Measurements from ENCODE around the gene C20orf204.
A peak's percentile ranks its signal among the peaks of the same experiment; 100 is the strongest.

C20orf204 gene

DNA sequence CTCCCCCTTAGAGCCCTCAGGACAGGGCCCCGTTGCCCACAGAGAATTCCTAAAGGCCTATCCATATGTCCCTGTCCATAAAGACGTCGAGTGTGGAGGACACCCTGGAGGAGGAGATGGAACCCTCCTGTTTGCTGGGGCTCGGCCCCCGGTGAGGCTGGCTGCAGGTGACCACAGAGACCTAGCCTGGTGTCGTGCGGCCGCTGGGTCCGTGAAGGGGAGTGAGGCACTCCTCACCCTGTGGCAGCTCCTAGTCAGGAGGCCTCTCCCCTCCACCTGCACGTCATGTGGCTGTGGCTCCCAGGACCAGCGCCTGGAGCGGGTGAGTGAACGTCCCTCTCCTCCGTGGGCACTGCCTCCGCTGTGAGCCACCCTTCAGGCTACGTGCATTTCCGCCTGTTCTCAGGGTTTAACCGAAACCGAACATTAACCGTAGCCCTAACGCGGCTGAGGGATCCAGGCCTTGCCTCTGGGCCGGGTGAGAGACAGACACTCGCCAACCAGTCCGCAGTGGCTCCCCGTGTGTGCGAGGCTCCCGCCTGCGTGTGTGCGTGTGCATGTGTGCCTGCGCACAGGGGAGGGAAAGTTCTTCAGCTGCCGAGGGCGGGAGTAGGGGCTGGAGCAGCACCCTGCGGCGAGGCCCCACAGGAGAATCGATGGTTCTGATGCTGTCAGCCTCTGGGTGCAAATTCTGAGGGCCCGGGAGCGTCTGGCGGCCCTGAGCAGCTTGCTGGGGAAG lies 21.1 kb downstream of the C20orf204 start:
- DNase-seq = no peak

DNA sequence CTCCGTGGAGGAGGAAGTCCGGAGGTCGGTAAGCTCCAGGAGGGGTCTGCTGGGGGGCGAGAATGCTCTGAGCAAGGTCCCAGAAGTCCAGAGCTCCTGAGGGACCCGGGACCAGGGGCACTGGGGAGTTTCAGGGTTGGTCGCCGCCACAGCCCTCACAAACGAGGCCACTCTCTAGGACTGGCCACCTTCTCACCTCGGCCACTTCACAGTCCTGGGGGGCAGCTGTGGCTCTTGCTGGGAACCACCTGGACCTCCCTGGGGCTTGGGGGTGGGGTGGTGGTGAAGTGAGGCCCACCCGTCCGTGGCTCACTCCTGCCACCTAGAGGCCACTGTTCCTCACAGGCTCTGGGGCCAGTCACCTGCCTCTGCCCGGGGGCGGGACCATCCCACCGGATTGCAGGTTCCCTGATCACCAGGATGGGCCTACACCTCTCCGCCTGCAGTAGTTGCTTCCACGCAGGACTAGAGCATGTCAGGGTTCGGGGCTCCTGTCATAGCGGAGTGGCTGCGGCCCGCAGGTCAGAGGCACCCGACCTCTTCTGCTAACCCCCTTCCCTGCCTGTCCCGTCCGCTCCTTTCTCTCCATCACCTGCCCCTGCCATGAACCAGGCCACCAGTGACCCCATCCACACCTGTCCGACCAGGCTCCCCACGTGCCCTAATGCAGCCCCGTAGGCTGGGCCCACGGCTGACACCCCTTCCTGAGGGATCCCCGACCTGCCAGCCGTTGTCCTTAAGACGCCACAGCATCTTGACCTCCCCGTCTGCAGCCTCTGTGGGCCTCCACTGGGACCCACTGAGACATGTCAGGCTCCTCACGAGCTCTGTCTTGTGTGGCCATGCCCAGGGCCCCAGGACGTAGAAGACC lies 21.9 kb downstream of the C20orf204 start:
- peak; percentile 54 for DNase-seq

DNA sequence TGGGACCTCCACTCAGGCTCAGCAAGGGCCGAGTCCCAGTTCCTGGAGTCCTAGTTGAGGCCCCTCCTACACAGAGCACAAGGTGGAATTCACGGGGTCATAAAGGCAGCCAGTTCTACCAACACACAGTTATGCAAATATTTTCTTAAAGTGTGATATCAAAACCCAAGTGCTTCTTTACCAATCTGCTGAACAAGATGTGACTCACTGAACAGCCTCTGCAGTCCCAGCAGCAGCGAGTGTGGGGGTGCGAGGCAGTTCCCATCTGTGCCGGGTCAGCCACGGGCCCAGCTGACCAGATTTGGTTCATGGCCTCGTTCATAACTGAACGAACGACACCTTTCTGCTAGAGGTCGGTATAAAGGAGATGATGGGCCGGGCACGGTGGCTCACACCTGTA lies 22.6 kb downstream of the C20orf204 start:
- DNase-seq = no peak

DNA sequence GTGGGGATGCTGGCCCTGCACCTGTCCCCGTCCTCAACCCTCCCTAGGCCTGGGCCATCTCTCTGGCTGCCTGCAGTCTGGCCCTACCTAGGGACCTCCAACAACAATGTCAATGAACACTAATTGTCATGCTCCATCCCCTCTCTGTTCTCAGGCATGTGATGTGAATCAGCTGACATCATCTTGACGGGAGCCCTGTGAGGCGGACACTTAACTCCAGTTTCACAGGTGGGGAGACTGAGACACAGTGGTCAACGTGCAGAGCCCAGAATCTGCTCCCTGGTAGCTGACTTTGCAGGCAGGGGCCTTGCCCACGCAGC lies 26.3 kb downstream of the C20orf204 start:
- DNase-seq = no peak

DNA sequence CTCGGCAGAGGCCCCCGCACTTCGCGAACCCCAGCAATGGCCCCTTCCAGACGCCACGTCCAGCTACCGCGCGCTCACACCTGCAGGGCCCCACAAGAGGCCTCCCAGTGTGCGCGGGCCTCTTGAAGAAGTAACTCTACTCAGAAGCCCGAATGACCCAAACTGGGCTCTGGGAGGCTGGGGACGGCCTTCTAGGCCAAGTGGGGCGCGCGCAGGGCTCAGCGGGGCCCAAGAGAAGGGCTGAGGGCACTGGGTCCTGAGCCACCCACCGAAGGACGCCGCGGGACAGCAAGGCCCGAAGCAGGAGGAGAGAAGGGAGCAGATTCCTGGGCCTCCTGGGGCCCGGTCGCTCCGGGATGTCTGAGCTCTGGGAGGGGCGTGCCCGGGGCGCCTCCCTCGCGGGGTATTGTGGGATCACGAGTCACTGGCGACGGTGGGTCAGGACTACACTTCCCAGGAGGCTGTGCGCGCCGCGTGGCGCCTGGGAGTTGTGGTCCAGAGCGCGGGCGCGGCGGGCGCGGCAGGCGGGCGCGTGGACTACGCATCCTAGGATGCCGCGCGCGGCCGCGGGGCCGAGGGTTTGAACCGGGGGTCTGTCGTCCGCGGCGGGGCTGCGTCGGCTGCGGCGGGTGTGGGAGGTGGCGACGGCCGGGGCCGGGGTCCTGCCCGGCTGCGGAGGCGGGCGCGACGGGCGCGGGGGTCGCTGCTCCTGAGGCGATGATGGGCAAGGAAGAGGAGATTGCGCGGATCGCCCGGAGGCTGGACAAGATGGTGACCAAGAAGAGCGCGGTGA lies 26.8 kb downstream of the C20orf204 start, which contains the start of gene TCEA2:
TSS of gene TCEA2 (plus strand) at position 603 of the 793 bp plus-strand sequence. CDS start at position 718, 115 bp downstream.
- DNase-seq = peak; percentile 95

DNA sequence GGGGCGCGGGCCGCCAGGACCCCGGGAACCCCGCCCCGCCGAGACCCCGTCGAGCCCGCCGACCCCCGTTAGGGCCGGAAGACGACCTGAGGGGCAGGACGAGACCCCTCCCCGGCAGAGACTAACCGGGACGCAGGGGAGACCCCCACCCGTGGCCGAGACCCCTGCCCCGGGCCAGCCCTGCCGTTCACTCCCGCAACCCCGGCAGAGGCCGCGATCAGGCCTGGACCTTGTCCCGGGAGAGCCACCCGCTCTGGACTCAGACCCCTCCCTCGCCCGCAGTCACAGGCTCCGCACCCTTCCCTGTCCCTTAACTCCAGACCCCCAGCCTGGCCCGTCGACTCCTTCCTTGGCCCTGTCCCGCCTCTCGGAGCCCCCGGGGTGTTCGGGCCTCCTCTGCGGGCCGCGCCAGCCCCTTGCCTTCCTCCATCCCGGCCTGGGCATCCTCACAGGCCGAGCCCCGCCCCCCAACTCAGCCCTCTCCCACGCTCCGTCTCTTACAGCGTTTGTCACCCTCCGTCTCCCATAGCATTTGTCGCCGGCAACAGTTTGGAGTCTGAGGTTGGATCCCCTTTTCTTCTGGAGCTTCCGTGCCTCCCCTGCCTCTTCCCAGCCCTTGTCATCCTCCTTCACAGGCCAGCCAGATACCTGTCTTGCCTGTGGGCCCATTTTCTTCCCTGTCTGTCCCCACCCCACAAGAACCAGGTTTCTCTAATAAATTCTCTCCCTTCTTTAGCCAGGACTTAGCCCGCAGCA lies 27.6 kb downstream of the C20orf204 start:
- no peak for DNase-seq

- DNase-seq = no peak
Measured at GRCh38 chr20:64064145-64064698, 28.2 kb downstream of the C20orf204 start.

DNA sequence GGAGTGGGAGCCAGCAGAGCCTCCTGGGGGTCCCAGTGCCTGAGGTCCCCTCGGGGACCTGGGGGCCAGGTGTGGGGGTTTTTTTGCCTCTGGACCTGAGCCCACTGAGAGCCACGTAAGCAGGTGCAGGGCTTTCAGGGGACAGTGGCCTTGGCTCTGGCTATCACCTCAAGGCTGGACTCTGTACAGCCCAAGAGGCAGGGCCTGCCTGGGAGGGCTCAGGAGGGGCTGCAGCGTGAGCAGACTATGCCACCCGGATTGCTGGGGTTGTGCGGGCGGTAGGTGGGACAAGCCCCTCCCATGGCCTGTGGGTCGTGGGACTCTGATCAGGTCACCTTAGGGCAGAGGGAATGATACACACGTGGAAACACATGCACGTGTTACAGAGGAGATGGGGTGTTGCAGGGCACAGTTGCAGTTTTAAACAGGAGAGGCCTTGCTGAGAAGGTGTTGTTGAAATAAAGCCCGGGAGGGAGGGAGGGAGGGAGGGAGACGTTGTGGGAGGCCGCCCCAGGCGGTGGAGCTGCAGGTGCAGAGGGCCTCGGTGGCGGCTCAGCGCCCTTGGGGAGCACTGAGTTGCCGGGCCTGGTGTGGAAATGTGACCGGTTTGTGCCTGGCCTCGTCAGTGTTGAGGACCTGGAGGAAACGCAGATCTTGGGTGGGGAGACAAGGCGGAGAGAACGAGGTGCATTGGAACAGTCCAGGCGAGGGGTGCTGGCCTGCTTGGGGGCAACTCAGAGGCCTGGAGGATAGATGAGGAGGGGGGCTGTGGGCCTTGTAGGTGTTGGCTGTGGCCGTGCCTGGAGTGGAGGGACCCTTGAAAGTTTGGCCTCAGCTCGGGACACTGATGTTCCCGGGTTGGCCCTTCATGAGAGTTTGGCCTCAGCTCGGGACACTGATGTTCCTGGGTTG lies 29.3 kb downstream of the C20orf204 start:
- DNase-seq = no peak

DNA sequence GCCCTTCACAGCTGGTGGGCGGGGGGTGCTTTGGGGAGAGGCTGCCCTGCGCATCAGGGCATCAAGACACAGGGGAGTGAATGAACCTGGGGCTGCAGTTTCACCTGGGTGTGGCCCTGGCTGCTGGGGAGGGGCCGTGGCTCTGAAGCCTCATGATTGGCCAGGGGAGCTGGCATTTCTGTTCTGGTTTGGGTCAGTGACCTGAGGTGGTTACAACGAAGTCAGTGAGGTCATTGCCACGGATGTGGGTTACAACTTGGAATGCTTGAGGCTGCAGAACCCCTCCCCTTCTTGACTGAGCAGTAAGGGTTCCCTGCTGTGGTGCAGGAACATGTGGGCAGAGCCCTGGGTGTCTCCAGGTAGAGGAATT lies 30.0 kb downstream of the C20orf204 start:
- DNase-seq = peak; percentile 48

GRCh38 chr20:64067005-64067632 lies 31.1 kb downstream of the C20orf204 start:
- no peak for DNase-seq

DNA sequence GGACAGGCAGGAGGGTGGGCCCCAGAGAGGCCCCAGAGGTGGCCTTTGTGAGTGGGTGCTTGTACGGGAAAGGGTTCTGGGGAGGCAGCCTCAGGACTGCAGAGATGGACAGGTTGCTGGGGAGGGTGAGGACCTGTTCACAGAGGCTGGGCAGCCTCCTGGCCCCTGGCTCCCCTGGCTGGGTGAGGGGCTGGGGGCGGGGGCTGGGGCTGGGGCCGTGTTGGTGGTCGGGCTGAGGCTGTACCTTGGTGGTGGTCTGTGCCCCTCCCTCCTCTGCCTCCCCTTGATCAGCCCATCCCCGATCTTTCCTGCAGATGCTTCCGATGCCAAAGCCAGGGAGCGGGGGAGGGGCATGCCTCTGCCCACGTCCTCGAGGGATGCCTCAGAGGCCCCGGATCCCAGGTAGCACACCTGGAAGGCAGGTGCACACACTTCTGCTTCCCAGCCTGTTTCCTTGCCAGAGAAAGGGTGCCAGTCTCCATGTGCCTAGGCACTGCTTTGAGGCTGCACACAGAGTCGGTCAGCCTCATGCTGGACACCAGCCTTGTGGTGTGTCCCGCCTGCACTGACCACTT lies 31.8 kb downstream of the C20orf204 start:
- no peak for DNase-seq

GRCh38 chr20:64068386-64069208 lies 32.6 kb downstream of the C20orf204 start:
- DNase-seq = no peak

DNA sequence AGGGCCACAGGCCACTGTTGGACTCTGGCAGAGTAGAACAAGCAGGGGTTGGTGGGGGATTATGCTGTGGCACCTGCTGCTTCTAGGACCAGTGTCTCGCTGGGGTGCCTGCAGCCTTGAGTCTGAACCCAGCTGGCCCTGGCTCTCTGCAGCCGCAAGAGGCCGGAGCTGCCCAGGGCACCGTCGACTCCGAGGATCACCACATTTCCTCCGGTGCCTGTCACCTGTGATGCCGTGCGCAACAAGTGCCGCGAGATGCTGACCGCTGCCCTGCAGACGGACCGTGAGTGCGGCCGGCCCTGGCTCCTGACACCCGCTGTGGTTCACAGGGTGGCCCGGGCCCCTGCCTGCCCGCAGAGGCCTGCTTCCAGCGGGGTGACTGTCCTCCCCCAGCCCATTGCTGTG lies 33.2 kb downstream of the C20orf204 start:
- no peak for DNase-seq

DNA sequence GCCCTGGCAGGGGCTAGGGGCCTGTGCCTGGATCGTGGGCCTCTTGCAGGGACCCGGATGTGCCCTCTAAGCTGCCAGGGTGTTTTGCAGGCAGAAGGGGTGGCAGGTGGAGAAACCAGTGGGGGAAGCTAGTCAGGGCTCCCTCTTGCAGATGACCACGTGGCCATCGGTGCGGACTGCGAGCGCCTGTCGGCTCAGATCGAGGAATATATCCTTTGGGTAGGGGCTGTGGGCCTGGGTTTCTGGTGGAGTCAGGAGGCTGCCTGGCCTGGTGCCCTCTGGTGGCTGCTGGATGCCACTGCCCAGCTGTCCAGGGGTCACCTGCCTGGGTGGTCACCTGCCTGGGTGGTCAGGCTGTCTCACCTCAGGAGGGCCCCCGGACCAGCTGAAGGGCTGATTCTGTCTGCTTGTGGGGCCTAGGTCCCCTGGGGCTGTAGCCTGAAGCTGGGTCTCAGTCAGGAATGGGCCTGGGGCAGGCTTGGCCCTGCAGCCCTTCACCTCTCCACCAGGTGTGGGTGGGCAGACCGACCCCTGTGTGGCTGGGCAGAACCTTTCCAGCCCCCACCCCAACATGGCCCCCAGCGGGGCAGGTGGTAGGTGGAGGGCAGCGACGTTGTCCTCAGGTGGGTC lies 33.7 kb downstream of the C20orf204 start:
- DNase-seq = no peak

DNA sequence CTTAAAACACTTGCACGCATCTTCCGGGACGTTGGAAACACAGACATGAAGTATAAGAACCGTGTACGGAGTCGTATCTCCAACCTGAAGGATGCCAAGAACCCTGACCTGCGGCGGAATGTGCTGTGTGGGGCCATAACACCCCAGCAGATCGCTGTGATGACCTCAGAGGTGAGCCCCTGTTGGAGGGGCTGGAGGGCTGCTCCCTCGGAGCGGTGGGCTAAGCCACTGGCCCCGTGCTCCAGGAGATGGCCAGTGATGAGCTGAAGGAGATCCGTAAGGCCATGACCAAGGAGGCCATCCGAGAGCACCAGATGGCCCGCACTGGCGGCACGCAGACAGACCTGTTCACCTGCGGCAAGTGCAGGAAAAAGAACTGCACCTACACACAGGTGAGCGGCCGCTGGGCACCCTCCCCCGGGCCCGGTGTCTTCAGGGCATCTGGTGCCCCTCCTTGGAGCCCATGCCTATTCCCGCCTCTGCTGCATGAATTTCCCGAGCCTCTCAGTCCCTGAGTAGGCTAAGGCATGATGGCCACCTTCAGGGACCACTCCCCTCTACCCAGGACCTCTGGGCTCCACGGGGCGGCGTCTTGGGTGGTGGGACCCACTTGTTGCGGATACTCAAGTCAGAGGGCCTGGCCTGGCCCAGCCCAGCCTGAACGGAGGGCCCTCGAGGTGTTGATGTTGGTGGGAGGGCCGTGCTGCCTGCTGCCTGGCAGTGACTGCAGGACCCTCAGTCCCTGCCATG lies 34.4 kb downstream of the C20orf204 start:
- DNase-seq = no peak

DNA sequence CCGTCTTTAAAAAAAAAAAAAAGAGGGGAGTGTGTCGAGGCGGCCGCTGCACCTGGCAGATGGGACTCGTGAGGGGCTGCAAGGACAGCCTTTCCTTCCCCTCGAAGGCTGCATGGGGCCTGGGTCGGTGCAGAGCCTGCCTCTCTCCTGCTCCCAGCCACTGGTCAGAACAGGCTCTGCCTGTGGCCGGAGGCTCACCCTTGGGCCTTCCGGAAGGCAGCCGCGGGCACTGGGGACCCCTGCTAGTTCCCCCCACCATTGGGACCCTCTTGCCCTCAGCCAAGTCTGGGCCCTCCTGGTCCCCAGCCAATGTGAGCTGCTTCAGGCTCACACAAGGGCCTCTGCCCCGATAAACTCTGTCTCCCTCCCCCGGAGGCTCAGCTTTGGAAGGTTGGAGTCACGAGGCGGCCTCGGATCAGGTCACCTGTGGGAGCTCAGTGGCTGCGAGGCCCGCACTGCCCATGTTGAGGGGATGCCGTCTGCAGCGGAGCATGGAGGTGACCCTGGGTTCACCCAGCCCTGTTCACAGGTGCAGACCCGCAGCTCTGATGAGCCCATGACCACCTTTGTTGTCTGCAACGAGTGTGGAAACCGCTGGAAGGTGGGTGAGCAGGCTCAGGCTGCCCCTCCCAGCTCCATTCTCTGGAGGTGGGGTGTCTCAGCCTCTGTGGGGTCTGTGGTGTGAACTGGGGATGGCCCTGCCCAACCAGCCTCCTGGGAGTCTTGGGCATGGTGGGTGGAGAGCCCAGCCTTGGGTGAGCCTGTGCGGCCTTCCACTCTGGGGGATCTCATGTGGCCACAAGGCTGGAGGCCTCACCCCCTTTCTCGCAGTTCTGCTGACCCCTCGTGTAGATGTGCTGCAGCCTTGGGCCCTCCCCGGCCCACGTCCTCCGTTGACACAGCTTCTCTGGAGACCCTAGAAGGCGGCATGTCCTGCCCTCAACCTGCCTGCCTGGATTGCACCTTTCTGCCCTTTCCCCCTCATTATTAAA lies 35.7 kb downstream of the C20orf204 start:
- no peak for DNase-seq
